HL-60 (cell line): Measurements from ENCODE around the gene HDAC7.

Source experiments
- CTCF ChIP-seq: IDR thresholded peaks from one replicate; pipeline ENCODE4 v1.5.1; 2011; ENCODE audit warnings: low read length, control low read depth, inconsistent platforms; ENCODE audit not compliant: insufficient read depth
- POLR2AphosphoS5 ChIP-seq: IDR thresholded peaks from 2 replicates; pipeline ENCODE4 v1.6.1; 2012; ENCODE audit warnings: low read depth
- REST ChIP-seq: IDR thresholded peaks from 2 replicates; pipeline ENCODE4 v1.6.1; 2012; ENCODE audit warnings: low read depth; ENCODE audit not compliant: insufficient replicate concordance
- SPI1 ChIP-seq: IDR thresholded peaks from 2 replicates; pipeline ENCODE4 v1.6.1; 2012; ENCODE audit warnings: low read depth, mild to moderate bottlenecking, borderline replicate concordance

- TF ChIP-seq CTCF = no peak
- TF ChIP-seq POLR2AphosphoS5 = no peak
- no peak for TF ChIP-seq SPI1
- TF ChIP-seq REST = no peak
Observed at GRCh38 chr12:47811581-47812484, 7.9 kb downstream of the HDAC7 start.
